ENCODE measurements around the gene DNAJB14.

DNAJB14 gene

GRCh38 chr4:99943904-99944437 lies 2.4 kb downstream of the DNAJB14 start:
- DNase-seq = no peak

- no peak for DNase-seq
These were observed 8.1 kb downstream of the DNAJB14 start for GRCh38 chr4:99938243-99938753.

- no peak for DNase-seq
These were observed 11.5 kb downstream of the DNAJB14 start for GRCh38 chr4:99934891-99935290.

GRCh38 chr4:99927566-99927965 lies 18.9 kb downstream of the DNAJB14 start:
- DNase-seq = no peak

GRCh38 chr4:99921174-99921573 lies 25.2 kb downstream of the DNAJB14 start:
- no peak for DNase-seq

GRCh38 chr4:99918656-99919055 lies 27.8 kb downstream of the DNAJB14 start:
- no peak for DNase-seq

- no peak for DNase-seq
These were observed 28.8 kb downstream of the DNAJB14 start for GRCh38 chr4:99917575-99917974.

- DNase-seq = no peak
These were observed 31.0 kb downstream of the DNAJB14 start for GRCh38 chr4:99915449-99915848.

GRCh38 chr4:99894998-99895397 lies 51.4 kb downstream of the DNAJB14 start:
- DNase-seq = no peak

GRCh38 chr4:99894161-99894997 lies 52.0 kb downstream of the DNAJB14 start, which contains the start of gene LAMTOR3:
TSS of gene LAMTOR3 (minus strand) at chr4:99894427. CDS start at chr4:99893963, 464 bp downstream.
- DNase-seq = peak; percentile 83

- no peak for DNase-seq
These were observed 52.6 kb downstream of the DNAJB14 start for GRCh38 chr4:99893839-99894160.

GRCh38 chr4:99893029-99893428 lies 53.4 kb downstream of the DNAJB14 start:
- DNase-seq = no peak

- no peak for DNase-seq
These were observed 55.1 kb downstream of the DNAJB14 start for GRCh38 chr4:99891351-99891750.

GRCh38 chr4:99887837-99888236 lies 58.6 kb downstream of the DNAJB14 start:
- DNase-seq = no peak

- no peak for DNase-seq
These were observed 60.3 kb downstream of the DNAJB14 start for GRCh38 chr4:99886146-99886545.

- no peak for DNase-seq
These were observed 60.7 kb downstream of the DNAJB14 start for GRCh38 chr4:99885687-99886086.

- DNase-seq = no peak
These were observed 61.3 kb downstream of the DNAJB14 start for GRCh38 chr4:99885063-99885664.

- no peak for DNase-seq
These were observed 67.0 kb downstream of the DNAJB14 start for GRCh38 chr4:99879458-99879857.

GRCh38 chr4:99878604-99879003 lies 67.8 kb downstream of the DNAJB14 start:
- DNase-seq = no peak

GRCh38 chr4:99876946-99877345 lies 69.5 kb downstream of the DNAJB14 start:
- no peak for DNase-seq

- DNase-seq = no peak
These were observed 71.3 kb downstream of the DNAJB14 start for GRCh38 chr4:99875071-99875470.

- DNase-seq = no peak
These were observed 73.8 kb downstream of the DNAJB14 start for GRCh38 chr4:99872570-99872969.

GRCh38 chr4:99868126-99868596 lies 78.3 kb downstream of the DNAJB14 start:
- no peak for DNase-seq

- no peak for DNase-seq
These were observed 82.6 kb downstream of the DNAJB14 start for GRCh38 chr4:99863804-99864203.

Measured in effector CD8-positive, alpha-beta T cell (primary cell).